HCEC 1CT (cell line): Measurements from ENCODE around the gene MPV17L2.

Experiments
- DNase-seq: peaks from one replicate; pipeline ENCODE4 v3.0.0-alpha.2; 2017

Gene MPV17L2

GRCh38 chr19:18219911-18220631, 27.1 kb downstream of the MPV17L2 start:
- no peak for DNase-seq

GRCh38 chr19:18220632-18221275, 27.7 kb downstream of the MPV17L2 start:
- no peak for DNase-seq

GRCh38 chr19:18221815-18222725, 29.1 kb downstream of the MPV17L2 start:
- no peak for DNase-seq

GRCh38 chr19:18223860-18224524, 31.0 kb downstream of the MPV17L2 start:
- DNase-seq = no peak

- DNase-seq = peak; percentile 98
Measured at GRCh38 chr19:18224525-18225354, 31.7 kb downstream of the MPV17L2 start.

GRCh38 chr19:18225355-18225701, 32.3 kb downstream of the MPV17L2 start:
- no peak for DNase-seq

- no peak for DNase-seq
Measured at GRCh38 chr19:18225702-18226468, 32.9 kb downstream of the MPV17L2 start, which contains the start of gene PDE4C. Gene PDE4C (minus strand): TSS chr19:18226438. CDS start chr19:18226415, 23 bp downstream.

GRCh38 chr19:18226956-18227780, 34.1 kb downstream of the MPV17L2 start:
- no peak for DNase-seq

GRCh38 chr19:18227781-18228271, 34.8 kb downstream of the MPV17L2 start:
- DNase-seq = no peak

GRCh38 chr19:18229474-18229873, 36.5 kb downstream of the MPV17L2 start:
- DNase-seq = no peak

GRCh38 chr19:18229915-18230314, 36.9 kb downstream of the MPV17L2 start:
- DNase-seq = no peak

GRCh38 chr19:18230941-18231734, 38.1 kb downstream of the MPV17L2 start:
- no peak for DNase-seq

- DNase-seq = no peak
Measured at GRCh38 chr19:18231775-18232174, 38.8 kb downstream of the MPV17L2 start.

GRCh38 chr19:18232540-18233223, 39.7 kb downstream of the MPV17L2 start:
- DNase-seq = no peak

- no peak for DNase-seq
Measured at GRCh38 chr19:18233224-18233825, 40.3 kb downstream of the MPV17L2 start.

- DNase-seq = no peak
Measured at GRCh38 chr19:18234194-18234593, 41.2 kb downstream of the MPV17L2 start.

- DNase-seq = no peak
Measured at GRCh38 chr19:18239303-18239702, 46.3 kb downstream of the MPV17L2 start.

GRCh38 chr19:18245297-18245696, 52.3 kb downstream of the MPV17L2 start:
- no peak for DNase-seq
